ENCODE results near the gene FBXO17.

- TF ChIP-seq, protein P1, sequence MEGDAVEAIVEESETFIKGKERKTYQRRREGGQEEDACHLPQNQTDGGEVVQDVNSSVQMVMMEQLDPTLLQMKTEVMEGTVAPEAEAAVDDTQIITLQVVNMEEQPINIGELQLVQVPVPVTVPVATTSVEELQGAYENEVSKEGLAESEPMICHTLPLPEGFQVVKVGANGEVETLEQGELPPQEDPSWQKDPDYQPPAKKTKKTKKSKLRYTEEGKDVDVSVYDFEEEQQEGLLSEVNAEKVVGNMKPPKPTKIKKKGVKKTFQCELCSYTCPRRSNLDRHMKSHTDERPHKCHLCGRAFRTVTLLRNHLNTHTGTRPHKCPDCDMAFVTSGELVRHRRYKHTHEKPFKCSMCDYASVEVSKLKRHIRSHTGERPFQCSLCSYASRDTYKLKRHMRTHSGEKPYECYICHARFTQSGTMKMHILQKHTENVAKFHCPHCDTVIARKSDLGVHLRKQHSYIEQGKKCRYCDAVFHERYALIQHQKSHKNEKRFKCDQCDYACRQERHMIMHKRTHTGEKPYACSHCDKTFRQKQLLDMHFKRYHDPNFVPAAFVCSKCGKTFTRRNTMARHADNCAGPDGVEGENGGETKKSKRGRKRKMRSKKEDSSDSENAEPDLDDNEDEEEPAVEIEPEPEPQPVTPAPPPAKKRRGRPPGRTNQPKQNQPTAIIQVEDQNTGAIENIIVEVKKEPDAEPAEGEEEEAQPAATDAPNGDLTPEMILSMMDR (IDR thresholded peaks at IDR 0.05; ENCODE audit: borderline replicate concordance, extremely low read depth, low read length, poor library complexity, severe bottlenecking): no peak
- TF ChIP-seq EZH2 (IDR thresholded peaks at IDR 0.05; ENCODE audit: borderline replicate concordance, low read depth, low read length, severe bottlenecking): no peak
Observed at GRCh38 chr19:38919837-38920601, 55.5 kb downstream of the FBXO17 start.

All from DND-41 (cell line).